GM21390 (cell line): ENCODE measurements around the gene C2orf72.
"Not testable (repeated sequence)": the region's sequence is repeated elsewhere in the genome, so short reads cannot be mapped to it uniquely, and the experiment has no call there.

ENCODE experiments used
- ATAC-seq: cut with Tn5 transposase; IDR thresholded peaks from one replicate; pipeline ENCODE4 v1.9.1; 2021; ENCODE audit not compliant: unreplicated experiment

C2orf72 gene

GRCh38 chr2:231037202-231037730 is at the start of gene C2orf72:
Gene C2orf72 (plus strand): TSS chr2:231037523. CDS start chr2:231037566, 43 bp downstream.
- ATAC-seq: no peak

DNA sequence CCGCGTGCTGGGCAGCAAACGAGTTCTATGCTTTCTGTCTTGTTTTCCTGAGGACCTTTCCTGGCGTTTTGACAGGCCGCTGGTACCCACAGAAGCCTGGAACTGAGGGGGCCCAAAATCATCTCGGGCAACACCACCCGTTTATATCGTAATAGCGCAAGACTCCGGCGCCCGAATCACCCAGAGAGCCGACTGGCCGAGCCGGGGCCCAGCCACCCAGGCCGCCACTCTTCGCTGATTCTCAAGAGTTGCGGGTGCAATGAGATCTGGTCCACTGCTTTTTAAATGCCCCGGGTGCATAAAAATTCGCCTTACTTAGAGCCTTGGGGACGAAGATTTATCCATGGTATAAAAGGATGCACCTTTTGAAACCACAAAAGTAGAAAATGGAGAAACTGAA is 47.6 kb upstream of the C2orf72 start:
- no peak for ATAC-seq

- ATAC-seq: no peak
Observed at GRCh38 chr2:230990131-230990898, 47.0 kb upstream of the C2orf72 start.

- no peak for ATAC-seq
Observed at GRCh38 chr2:230990899-230991150, 46.5 kb upstream of the C2orf72 start.

- ATAC-seq: no peak
Observed at GRCh38 chr2:230991598-230991997, 45.7 kb upstream of the C2orf72 start.

- ATAC-seq: no peak
Observed at GRCh38 chr2:230995821-230996220, 41.5 kb upstream of the C2orf72 start, which contains the start of gene SPATA3. Gene SPATA3 (plus strand): TSS chr2:230996121. CDS start chr2:230996234, 113 bp downstream.

- ATAC-seq: no peak
Observed at GRCh38 chr2:230996661-230997060, 40.7 kb upstream of the C2orf72 start.

- ATAC-seq: no peak
Observed at GRCh38 chr2:230998882-230999281, 38.4 kb upstream of the C2orf72 start.

- ATAC-seq: no peak
Observed at GRCh38 chr2:230999477-230999876, 37.8 kb upstream of the C2orf72 start.

GRCh38 chr2:231000211-231000904 is 37.0 kb upstream of the C2orf72 start:
- no peak for ATAC-seq

DNA sequence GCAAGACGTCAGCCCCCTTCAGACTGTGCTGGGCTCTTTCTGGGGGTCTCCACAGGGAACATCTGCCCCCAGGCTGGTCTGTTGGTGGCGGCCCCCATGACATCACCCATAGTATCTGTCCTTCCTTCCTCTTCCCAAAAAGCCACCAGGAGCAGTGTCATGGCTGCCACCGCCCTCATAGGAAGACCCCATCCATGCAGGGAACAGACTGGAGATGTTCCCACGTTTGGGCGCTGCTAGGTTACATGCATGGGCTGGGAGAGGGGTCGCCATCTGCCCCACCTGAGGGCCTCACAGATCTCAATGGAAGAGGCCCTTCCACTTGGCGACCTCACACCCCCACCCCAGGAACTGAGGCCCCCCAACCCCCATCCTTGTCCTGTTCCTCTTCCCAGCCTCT is 36.3 kb upstream of the C2orf72 start:
- ATAC-seq: no peak

DNA sequence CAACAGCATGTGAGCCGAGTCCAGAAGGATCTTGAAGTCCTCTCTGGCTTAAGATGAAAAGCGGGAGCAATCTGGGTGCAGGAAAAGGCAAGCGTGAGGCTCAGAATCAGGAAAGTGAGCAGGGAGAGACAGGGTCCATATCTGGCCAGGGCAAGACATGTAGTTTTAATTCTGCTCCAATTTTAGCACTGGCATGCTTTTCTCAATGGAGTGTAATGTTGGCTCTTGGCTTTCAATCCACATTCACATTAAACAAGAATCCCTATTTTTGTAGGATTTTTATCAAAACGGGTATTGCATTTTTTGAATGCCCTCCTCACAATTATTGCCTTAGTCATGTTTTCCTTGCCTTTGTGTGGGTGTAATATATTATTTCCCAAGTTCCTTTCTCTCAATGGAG is 35.4 kb upstream of the C2orf72 start:
- ATAC-seq: no peak

DNA sequence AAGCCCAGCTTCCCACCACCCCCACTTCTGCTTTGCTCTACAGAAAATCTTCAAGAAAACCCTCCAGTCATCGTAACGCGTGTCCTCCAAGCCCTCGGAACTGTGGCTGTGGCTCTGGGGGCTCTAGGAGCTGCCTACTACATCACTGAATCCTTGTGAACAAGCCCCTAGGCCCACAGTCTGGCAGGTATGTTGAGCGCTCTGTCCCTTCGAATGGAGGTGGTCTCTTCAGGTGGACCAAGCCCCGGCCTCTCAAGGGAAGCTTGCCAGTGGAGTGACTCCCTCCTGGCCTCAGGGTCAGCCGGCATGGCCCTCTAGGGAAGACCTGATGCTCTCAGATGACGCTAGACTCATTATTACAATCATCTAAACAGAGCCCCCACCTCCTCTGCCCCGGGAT is 34.7 kb upstream of the C2orf72 start:
- no peak for ATAC-seq

GRCh38 chr2:231003186-231003585 is 34.1 kb upstream of the C2orf72 start:
- no peak for ATAC-seq

DNA sequence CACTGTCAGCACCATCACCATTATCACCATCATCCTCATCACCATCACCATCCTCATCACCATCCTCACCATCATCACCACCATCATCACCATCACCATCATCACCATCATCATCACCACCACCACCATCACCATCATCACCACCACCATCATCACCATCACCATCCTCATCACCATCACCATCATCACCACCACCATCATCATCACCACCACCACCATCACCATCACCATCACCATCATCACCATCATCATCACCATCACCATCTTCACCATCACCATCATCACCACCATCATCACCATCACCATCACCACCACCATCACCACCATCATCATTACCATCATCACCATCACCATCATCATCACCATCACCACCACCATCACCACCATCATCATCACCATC is 32.4 kb upstream of the C2orf72 start:
- ATAC-seq: not testable (repeated sequence)

DNA sequence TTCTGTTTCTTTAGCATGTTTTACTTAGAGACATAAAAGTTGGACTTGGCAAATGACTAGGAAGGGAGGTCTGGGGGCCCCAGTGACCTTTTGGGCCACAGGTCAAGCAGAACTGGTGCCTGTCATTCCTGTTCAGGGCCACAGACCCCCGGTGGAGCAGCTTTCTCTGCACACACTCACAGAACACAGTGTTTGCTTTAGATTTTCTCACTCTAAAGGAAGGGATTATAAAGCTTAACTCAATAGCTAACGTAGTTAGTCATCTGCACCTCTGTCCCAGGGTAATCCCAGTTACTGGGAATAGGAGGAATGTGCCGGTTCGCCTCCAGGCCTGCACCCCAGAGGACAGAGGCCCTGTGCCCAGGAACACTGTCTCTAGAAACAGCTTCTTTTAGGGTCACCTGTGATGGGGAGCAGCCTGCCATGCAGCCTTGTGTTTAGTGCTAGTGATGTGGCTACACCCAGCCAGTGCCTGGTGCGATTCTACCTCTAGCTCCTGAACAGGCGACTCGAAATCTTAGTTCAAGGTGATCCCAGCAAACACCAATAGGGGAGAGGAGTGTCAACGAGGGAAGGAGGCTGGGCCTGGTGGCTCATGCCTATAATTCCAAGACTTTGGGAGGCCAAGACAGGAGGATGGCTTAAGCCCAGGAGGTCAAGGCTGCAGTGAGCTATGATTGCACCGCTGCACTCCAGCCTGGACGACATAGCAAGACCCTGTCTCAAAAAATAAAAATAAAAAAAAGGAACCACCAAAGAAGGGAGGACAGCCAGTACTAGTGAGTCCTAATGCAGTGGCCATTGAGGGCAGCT is 29.8 kb upstream of the C2orf72 start:
- no peak for ATAC-seq

GRCh38 chr2:231008131-231008530 is 29.2 kb upstream of the C2orf72 start:
- no peak for ATAC-seq

- ATAC-seq: no peak
Observed at GRCh38 chr2:231009236-231009919, 27.9 kb upstream of the C2orf72 start.

DNA sequence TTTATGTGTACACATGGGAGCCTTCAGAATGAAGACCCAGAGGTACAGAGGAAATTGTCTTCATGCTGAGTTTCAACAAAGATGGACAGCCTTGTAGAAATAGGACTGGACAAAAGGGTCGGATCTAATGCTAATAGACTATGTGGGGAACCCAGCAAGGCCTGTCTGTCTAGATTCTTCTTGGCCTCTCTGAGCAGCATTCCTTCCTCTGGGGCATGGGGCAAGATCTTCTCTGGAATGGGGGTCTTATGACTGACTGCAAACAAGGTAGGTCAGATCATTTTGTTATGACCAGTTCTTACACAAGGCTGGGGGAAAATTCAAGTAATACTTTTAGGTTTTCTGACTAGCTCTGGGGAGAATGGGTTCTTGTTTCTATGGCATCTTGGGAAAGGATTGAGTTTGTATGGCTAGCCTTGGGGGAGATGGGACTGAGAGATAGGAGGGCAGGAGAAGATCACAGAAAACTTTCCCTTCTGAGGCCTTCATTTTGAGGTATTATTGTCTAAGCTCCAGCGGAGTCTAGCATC is 27.1 kb upstream of the C2orf72 start:
- ATAC-seq: no peak

DNA sequence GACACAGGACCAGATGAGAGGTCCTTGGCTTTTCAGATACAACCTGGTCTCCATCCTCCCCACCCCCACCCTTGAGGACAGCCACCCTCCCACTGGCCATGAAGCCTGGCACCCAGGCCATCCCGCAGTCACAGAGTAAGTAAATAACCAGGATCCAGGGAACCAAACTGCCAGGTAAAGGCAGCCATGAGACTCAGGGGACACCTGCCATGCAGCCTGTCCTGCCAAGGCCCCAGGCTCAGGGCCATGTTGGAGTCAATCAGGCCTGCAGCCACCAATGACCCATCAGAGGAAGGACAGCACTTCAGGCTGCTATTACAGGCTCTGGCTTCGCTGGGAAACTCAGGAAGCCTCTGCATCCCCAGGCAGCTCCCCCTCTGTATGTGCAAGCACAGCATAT is 25.8 kb upstream of the C2orf72 start:
- no peak for ATAC-seq

DNA sequence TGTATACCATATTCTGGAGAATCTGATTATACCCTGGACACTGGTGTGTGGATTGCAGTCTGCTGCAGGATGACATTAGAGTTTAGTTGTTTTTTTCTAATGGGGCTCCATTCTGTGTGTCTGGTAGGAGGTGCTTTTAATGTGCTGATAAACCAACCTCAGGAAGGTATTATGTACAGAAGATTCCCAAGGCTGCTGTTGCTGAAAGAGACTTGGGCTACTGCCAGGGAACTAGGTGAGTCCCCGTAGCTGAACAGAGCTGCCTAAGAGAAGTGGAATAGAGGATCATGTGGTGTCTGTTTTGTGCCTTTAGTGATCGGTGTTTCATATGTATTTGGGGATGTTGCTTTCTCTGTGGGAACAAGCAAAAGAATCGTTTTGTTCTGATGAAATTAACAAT is 24.9 kb upstream of the C2orf72 start:
- ATAC-seq: no peak
